HEK293 (cell line): ENCODE data around the gene SUN3.

Source experiments
- BCL11A ChIP-seq: fragments of 450-650 bp; formaldehyde crosslinking; IDR thresholded peaks from 2 replicates; pipeline ENCODE4 v1.5.1; 2016; ENCODE audit warnings: low read depth, missing biosample characterization, missing genetic modification characterization
- CTCF ChIP-seq: fragments of 450-650 bp; formaldehyde crosslinking; IDR thresholded peaks from 2 replicates; pipeline ENCODE4 v1.5.1; 2016; ENCODE audit warnings: missing biosample characterization, missing genetic modification characterization
- HOXA7 ChIP-seq: sonication (generic); formaldehyde crosslinking; IDR thresholded peaks from 2 replicates; pipeline ENCODE4 v1.8.1; 2022; ENCODE audit warnings: missing genetic modification reagents, borderline replicate concordance
- PATZ1 ChIP-seq: fragments of 450-650 bp; formaldehyde crosslinking; IDR thresholded peaks from 2 replicates; pipeline ENCODE4 v1.5.1; 2016; ENCODE audit warnings: missing biosample characterization, missing genetic modification characterization
- REST ChIP-seq: fragments of 450-650 bp; formaldehyde crosslinking; IDR thresholded peaks from 2 replicates; pipeline ENCODE4 v1.5.1; 2016; ENCODE audit warnings: missing biosample characterization, missing genetic modification characterization
- SP2 ChIP-seq: fragments of 450-650 bp; formaldehyde crosslinking; IDR thresholded peaks from 2 replicates; pipeline ENCODE4 v1.5.1; 2016; ENCODE audit warnings: missing biosample characterization, missing genetic modification characterization
- ZBTB10 ChIP-seq: fragments of 450-650 bp; formaldehyde crosslinking; IDR thresholded peaks from 2 replicates; pipeline ENCODE4 v1.5.1; 2016; ENCODE audit warnings: missing biosample characterization, missing genetic modification characterization
- ZBTB17 ChIP-seq: fragments of 450-650 bp; formaldehyde crosslinking; IDR thresholded peaks from 2 replicates; pipeline ENCODE4 v1.5.1; 2016; ENCODE audit warnings: missing biosample characterization, missing genetic modification characterization
- ZNF114 ChIP-seq: fragments of 450-650 bp; formaldehyde crosslinking; IDR thresholded peaks from 2 replicates; pipeline ENCODE4 v1.5.0; 2017; ENCODE audit warnings: missing biosample characterization, missing genetic modification characterization
- ZNF133 ChIP-seq: fragments of 450-650 bp; formaldehyde crosslinking; IDR thresholded peaks from 2 replicates; pipeline ENCODE4 v1.5.1; 2016; ENCODE audit warnings: missing biosample characterization, missing genetic modification characterization
- ZNF2 ChIP-seq: fragments of 450-650 bp; formaldehyde crosslinking; IDR thresholded peaks from 2 replicates; pipeline ENCODE4 v1.5.1; 2016; ENCODE audit warnings: missing biosample characterization, missing genetic modification characterization
- ZNF248 ChIP-seq: fragments of 450-650 bp; formaldehyde crosslinking; IDR thresholded peaks from 2 replicates; pipeline ENCODE4 v1.5.1; 2017; ENCODE audit warnings: missing biosample characterization, missing genetic modification characterization
- ZNF501 ChIP-seq: fragments of 450-650 bp; formaldehyde crosslinking; IDR thresholded peaks from 2 replicates; pipeline ENCODE4 v1.5.1; 2016; ENCODE audit warnings: missing biosample characterization, missing genetic modification characterization
- ZNF580 ChIP-seq: fragments of 450-650 bp; formaldehyde crosslinking; IDR thresholded peaks from 2 replicates; pipeline ENCODE4 v1.5.1; 2016; ENCODE audit warnings: missing biosample characterization, missing genetic modification characterization

- TF ChIP-seq ZNF114 (no peak), CTCF (tag by site-specific recombination) (no peak), ZNF580 (tag by site-specific recombination) (no peak), ZNF2 (tag by site-specific recombination) (no peak), ZNF248 (tag by site-specific recombination) (no peak), ZNF133 (tag by site-specific recombination) (no peak), ZBTB17 (tag by site-specific recombination) (no peak), BCL11A (tag by site-specific recombination) (no peak), ZBTB10 (tag by site-specific recombination) (no peak), REST (tag by site-specific recombination) (no peak), SP2 (tag by site-specific recombination) (no peak), PATZ1 (tag by site-specific recombination) (no peak), ZNF501 (tag by site-specific recombination) (no peak), HOXA7 (CRISPR knock-in tag) (no peak)
These were observed 49.6 kb upstream of the SUN3 start for GRCh38 chr7:48078470-48078869.
